Mesothelial cell of epicardium (in vitro differentiated cells): Measurements from ENCODE around the gene MAPRE3. TPM values are rescaled to one million over a fixed set of nuclear protein-coding genes. Genes with fewer than 3 reads are reported as not detected.

Experiments used
- DNase-seq, 2 experiments: peaks; one replicate each; pipeline ENCODE4 v3.0.0; 2021; ENCODE audit warnings: low spot score in 2 of 2; ENCODE audit not compliant: unreplicated experiment in 2 of 2
- H3K27ac Mint-ChIP-seq: 2 replicates; pipeline ENCODE4 v1.8.0; 2021; ENCODE audit warnings: mixed read lengths
- H3K27me3 Mint-ChIP-seq: 2 replicates; pipeline ENCODE4 v1.8.0; 2021; ENCODE audit warnings: low read depth, mixed read lengths
- H3K36me3 Mint-ChIP-seq: 2 replicates; pipeline ENCODE4 v1.8.0; 2021; ENCODE audit warnings: mixed read lengths
- H3K4me1 Mint-ChIP-seq: 2 replicates; pipeline ENCODE4 v1.8.0; 2021; ENCODE audit warnings: mixed read lengths
- H3K4me3 Mint-ChIP-seq: 2 replicates; pipeline ENCODE4 v1.8.0; 2021; ENCODE audit warnings: mild to moderate bottlenecking, moderate library complexity, mixed read lengths
- H3K9me3 Mint-ChIP-seq: 2 replicates; pipeline ENCODE4 v1.8.0; 2021; ENCODE audit warnings: mixed read lengths
- CTCF ChIP-seq: fragments of 200-600 bp; sonication (generic); IDR thresholded peaks from one replicate; pipeline ENCODE4 v1.5.0; 2021; ENCODE audit warnings: antibody characterized with exemption; ENCODE audit not compliant: unreplicated experiment
- total RNA-seq: library from RNA; stranded (reverse); gene quantifications from 3 replicates; pipeline ENCODE4 v1.2.1, GENCODE V29; 2021

The MAPRE3 gene
- total RNA-seq, 1 donor from 2014 or later = 14.8 TPM

GRCh38 chr2:26997394-26997793, 27.0 kb downstream of the MAPRE3 start:
- no peak for TF ChIP-seq CTCF
- no peaks in the 10 kb centered on the region for H3K36me3 Mint-ChIP-seq
- DNase-seq = no peak
- H3K27me3 Mint-ChIP-seq = no peaks in the 10 kb centered on the region
- H3K27ac Mint-ChIP-seq = no peak overlapping the region
- H3K4me1 Mint-ChIP-seq = no peaks in the 10 kb centered on the region
- no peak overlapping the region for H3K4me3 Mint-ChIP-seq
- H3K9me3 Mint-ChIP-seq = no peaks in the 10 kb centered on the region

GRCh38 chr2:26998323-26998722, 27.9 kb downstream of the MAPRE3 start:
- H3K27ac Mint-ChIP-seq = no peak overlapping the region
- no peaks in the 10 kb centered on the region for H3K27me3 Mint-ChIP-seq
- H3K9me3 Mint-ChIP-seq = no peaks in the 10 kb centered on the region
- no peaks in the 10 kb centered on the region for H3K4me1 Mint-ChIP-seq
- TF ChIP-seq CTCF = no peak
- no peak overlapping the region for H3K4me3 Mint-ChIP-seq
- DNase-seq = no peak
- no peaks in the 10 kb centered on the region for H3K36me3 Mint-ChIP-seq

GRCh38 chr2:27000228-27000627, 29.8 kb downstream of the MAPRE3 start:
- Mint-ChIP-seq H3K27ac (no peak overlapping the region), H3K36me3 (no peaks in the 10 kb centered on the region), H3K4me1 (no peaks in the 10 kb centered on the region), H3K27me3 (no peaks in the 10 kb centered on the region), H3K9me3 (no peaks in the 10 kb centered on the region), H3K4me3 (no peak overlapping the region)
- no peak for DNase-seq
- TF ChIP-seq CTCF = no peak

- Mint-ChIP-seq H3K4me3 (no peak overlapping the region), H3K36me3 (no peaks in the 10 kb centered on the region), H3K9me3 (no peaks in the 10 kb centered on the region), H3K4me1 (no peaks in the 10 kb centered on the region), H3K27ac (no peak overlapping the region), H3K27me3 (no peaks in the 10 kb centered on the region)
- no peak for DNase-seq
- TF ChIP-seq CTCF = no peak
Measured at GRCh38 chr2:27000995-27001394, 30.6 kb downstream of the MAPRE3 start.

- H3K9me3 Mint-ChIP-seq = no peaks in the 10 kb centered on the region
- no peaks in the 10 kb centered on the region for H3K27me3 Mint-ChIP-seq
- no peak for DNase-seq
- no peak overlapping the region for H3K27ac Mint-ChIP-seq
- no peak overlapping the region for H3K4me3 Mint-ChIP-seq
- peaks cover 5% of the 10 kb centered on the region for H3K4me1 Mint-ChIP-seq
- no peaks in the 10 kb centered on the region for H3K36me3 Mint-ChIP-seq
- TF ChIP-seq CTCF = no peak
Measured at GRCh38 chr2:27001950-27002349, 31.5 kb downstream of the MAPRE3 start.

GRCh38 chr2:27003007-27003406, 32.6 kb downstream of the MAPRE3 start:
- Mint-ChIP-seq H3K4me3 (no peak overlapping the region), H3K36me3 (no peaks in the 10 kb centered on the region), H3K27me3 (no peaks in the 10 kb centered on the region), H3K4me1 (peaks cover 10% of the 10 kb centered on the region), H3K27ac (no peak overlapping the region), H3K9me3 (no peaks in the 10 kb centered on the region)
- no peak for TF ChIP-seq CTCF
- no peak for DNase-seq
